Tibial nerve (tissue), 4 donors: ENCODE results near the gene WDR87. TPM values are rescaled to one million over a fixed set of nuclear protein-coding genes. Genes with fewer than 3 reads are reported as not detected.

Experiments used
- DNase-seq, 2 donors: peaks; one replicate each; pipeline ENCODE4 v3.0.0-alpha.2; 2019; ENCODE audit warnings: low spot score in 2 of 2
- H3K27ac ChIP-seq, 4 donors: fragments of 200-600 bp; sonication (generic) in 3 of 4; one replicate each; pipeline ENCODE4 v1.5.1; 2017 to 2019; ENCODE audit warnings: mild to moderate bottlenecking in 1 of 4
- H3K27me3 ChIP-seq, 2 donors: fragments of 200-600 bp; sonication (generic) in 1 of 2; one replicate each; pipeline versions ENCODE4 v1.5.1 to v1.6.0; 2017 to 2019
- H3K36me3 ChIP-seq, 3 donors: fragments of 200-600 bp; sonication (generic); one replicate each; pipeline ENCODE4 v1.5.1; 2018 to 2019
- H3K4me1 ChIP-seq, 4 donors: fragments of 200-600 bp; sonication (generic) in 3 of 4; one replicate each; pipeline ENCODE4 v1.5.1; 2017 to 2019
- H3K4me3 ChIP-seq, 4 donors: fragments of 200-600 bp; sonication (generic) in 3 of 4; one replicate each; pipeline ENCODE4 v1.5.1; 2017 to 2019; ENCODE audit warnings: mild to moderate bottlenecking in 1 of 4, moderate library complexity in 1 of 4
- H3K9me3 ChIP-seq, 4 donors: fragments of 200-600 bp; sonication (generic) in 3 of 4; one replicate each; pipeline ENCODE4 v1.5.1; 2017 to 2019
- EP300 ChIP-seq, 2 donors: sonication (generic); formaldehyde crosslinking; IDR thresholded peaks; one replicate each; pipeline ENCODE4 v1.6.1; 2017; ENCODE audit warnings: antibody characterized with exemption in 2 of 2, mild to moderate bottlenecking in 1 of 2
- POLR2A ChIP-seq, 2 donors: fragments of 450-650 bp; IDR thresholded peaks; one replicate each; pipeline ENCODE4 v1.6.1; 2017; ENCODE audit warnings: antibody characterized with exemption in 2 of 2, mild to moderate bottlenecking in 2 of 2, moderate library complexity in 2 of 2
- WGBS, 2 donors: methylation state at CpG; one replicate each; pipeline ENCODE4 v1.1.5; 2018; 5-methylcytosine and 5-hydroxymethylcytosine counted together
- total RNA-seq, 4 donors: library from RNA; depleted of rRNA; stranded (reverse); fragments of >200 nt; gene quantifications; one replicate each; pipeline ENCODE4 v1.1.0, GENCODE V29; 2016
- TF ChIP-seq, protein P1 (sequence below), 5 experiments: fragments of 200-600 bp in 3 of 5; fragments of 450-650 bp in 2 of 5; sonication (generic) in 3 of 5; IDR thresholded peaks; one replicate each; pipeline ENCODE4 v1.5.1; 2016 to 2019; ENCODE audit warnings: antibody characterized with exemption in 5 of 5, mild to moderate bottlenecking in 3 of 5, moderate library complexity in 2 of 5

WDR87 gene
- total RNA-seq, 4 donors from 2014 or later: not detected

DNA sequence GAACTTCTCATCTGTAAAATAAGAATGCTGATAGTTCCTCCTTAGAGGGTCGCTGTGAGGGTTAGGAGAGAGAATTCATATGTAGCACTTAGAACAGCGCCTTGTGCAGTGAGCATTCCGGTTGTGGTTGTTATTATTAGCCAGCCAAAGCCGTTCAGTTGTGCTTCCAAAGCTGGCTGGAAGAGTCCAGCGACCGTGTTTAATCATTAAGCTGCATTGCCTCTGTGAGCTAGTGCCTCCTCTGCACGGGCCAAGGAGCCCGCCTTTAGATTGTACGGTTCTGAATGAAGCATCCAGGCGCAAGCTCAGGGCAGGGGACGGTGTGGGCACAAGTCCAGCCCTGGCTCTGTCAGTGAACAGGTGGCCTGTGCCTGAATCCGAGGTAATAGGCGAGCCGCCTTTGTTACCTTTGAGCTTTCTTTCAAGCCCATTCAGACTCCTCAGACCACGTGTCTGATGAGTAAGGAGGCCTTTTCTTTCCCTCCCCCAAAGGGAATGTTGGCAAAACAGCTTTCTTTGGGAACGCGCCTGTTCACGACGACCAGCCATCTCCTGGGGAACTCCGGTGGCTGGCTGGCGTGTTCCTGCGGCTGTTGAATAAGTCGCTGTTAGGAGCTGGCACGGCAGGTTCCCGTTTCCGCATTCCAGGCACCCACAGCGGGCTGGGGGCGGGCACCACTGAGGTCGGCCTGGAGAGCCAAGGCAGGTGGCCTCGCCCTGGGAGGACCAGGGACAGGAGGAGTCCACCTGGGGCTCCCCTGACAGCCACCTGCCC, 25.7 kb upstream of the WDR87 start:
- peak overlapping the region in 2 of 4 donors; percentile 12 to 21 for H3K4me3 ChIP-seq
- H3K4me1 ChIP-seq: peaks cover 0 to 38% (median 15%) of the 10 kb centered on the region in 4 donors
- peak overlapping the region in 2 of 4 donors; percentile 5 to 24 for H3K27ac ChIP-seq
- 28 to 41% methylated on average over 25 to 30 of the region's 30 CpGs for WGBS, 2 donors
- H3K27me3 ChIP-seq: no peaks in the 10 kb centered on the region
- DNase-seq: no peak
- no peak for TF ChIP-seq POLR2A (IDR thresholded peaks at IDR 0.05)
- TF ChIP-seq, protein P1, sequence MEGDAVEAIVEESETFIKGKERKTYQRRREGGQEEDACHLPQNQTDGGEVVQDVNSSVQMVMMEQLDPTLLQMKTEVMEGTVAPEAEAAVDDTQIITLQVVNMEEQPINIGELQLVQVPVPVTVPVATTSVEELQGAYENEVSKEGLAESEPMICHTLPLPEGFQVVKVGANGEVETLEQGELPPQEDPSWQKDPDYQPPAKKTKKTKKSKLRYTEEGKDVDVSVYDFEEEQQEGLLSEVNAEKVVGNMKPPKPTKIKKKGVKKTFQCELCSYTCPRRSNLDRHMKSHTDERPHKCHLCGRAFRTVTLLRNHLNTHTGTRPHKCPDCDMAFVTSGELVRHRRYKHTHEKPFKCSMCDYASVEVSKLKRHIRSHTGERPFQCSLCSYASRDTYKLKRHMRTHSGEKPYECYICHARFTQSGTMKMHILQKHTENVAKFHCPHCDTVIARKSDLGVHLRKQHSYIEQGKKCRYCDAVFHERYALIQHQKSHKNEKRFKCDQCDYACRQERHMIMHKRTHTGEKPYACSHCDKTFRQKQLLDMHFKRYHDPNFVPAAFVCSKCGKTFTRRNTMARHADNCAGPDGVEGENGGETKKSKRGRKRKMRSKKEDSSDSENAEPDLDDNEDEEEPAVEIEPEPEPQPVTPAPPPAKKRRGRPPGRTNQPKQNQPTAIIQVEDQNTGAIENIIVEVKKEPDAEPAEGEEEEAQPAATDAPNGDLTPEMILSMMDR (IDR thresholded peaks at IDR 0.05): no peak
- TF ChIP-seq EP300 (IDR thresholded peaks at IDR 0.05): no peak
- peaks cover 0 to 19% (median 2%) of the 10 kb centered on the region in 4 donors for H3K9me3 ChIP-seq
- H3K36me3 ChIP-seq: peaks cover 0 to 13% (median 0%) of the 10 kb centered on the region in 3 donors

DNA sequence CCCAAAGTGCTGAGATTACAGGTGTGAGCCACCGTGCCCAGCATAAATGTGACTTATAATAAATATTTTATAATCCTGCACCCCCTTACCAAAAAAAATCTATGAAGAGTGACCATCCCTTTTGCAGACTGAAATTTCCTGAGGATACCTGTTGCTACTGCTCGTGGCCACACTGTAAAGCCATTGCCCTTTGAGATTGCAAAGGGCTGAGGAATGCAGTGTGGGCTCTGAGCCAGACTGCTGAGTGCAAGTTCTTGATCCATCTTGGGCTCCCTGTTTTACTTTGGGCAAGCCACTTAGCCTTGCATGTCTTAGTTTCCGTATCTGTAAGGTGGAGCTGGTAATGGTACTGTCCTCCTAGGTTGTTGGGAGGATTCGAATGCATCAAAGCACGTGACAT, 24.0 kb upstream of the WDR87 start:
- Histone ChIP-seq H3K27ac (no peak overlapping the region), H3K9me3 (peaks cover 0 to 11% (median 1%) of the 10 kb centered on the region in 4 donors), H3K4me3 (no peak overlapping the region), H3K4me1 (peaks cover 0 to 38% (median 15%) of the 10 kb centered on the region in 4 donors), H3K36me3 (peaks cover 0 to 3% (median 0%) of the 10 kb centered on the region in 3 donors), H3K27me3 (no peaks in the 10 kb centered on the region)
- DNase-seq: no peak
- TF ChIP-seq EP300 (IDR thresholded peaks at IDR 0.05) (no peak), POLR2A (IDR thresholded peaks at IDR 0.05) (no peak)
- TF ChIP-seq, protein P1 (IDR thresholded peaks at IDR 0.05): no peak
- 85 to 90% methylated on average over 5 of the region's 5 CpGs for WGBS, 2 donors

DNA sequence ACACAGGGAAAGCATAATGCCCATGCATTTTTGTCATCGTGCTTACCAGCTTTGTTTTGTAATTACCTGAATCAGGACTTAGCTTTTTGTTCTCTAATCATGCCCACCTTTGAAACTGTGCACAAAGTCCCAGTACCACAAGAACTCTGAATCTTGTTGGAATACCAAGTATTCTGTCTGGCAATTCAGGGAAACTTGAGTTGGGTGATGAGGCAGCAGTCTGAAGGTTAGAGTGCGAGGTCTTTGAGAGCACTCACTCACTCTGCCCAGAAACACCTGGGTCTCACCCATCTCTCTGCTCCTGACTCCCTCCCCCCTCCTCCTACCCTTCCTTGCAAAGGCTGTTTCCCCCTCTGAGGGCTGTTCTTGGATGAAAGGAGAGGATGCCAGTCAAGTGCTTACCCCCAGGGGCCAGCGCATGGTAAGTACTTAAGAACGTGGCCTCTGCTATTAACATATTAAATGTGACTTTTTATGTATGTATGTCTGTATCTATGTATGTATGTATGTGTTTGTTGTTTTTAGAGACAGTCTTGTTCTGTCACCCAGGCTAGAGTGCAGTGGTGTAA, 23.0 kb upstream of the WDR87 start:
- 78 to 82% methylated on average over 4 of the region's 4 CpGs for WGBS, 2 donors

DNA sequence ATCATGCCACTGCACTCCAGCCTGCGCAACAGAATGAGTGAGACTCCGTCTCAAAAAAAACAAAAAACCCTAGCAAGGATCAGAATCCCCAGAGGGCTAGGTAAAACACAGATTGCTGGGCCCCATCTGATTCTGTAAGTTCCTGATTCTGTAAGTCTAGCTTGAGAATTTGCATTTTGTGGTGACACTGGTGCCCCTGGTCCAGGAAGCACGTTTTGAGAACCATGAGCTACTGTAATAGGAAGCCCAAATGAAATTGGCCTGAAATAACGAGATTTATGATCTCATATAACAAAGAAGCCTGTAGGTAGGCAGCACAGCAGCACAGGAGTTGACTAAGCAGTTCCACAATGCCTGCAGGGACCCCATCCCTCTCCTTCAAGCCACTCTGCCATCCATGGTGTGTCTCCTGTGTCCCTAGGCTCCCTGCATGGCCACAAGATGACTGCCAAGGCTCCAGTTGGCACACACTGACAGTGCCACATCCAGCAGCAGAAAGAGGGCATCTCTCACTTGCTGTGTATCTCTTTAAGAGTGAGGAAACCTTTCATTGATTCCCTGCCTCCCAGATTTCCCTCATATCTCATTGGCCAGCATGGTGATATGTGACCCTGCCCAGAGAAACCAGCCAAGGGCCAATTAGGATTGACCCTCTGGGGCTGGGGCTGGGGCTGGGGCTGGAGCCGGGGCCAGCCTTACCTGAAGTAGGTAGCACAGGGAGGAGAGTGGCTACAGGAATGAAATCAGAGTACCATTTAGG, 22.3 kb upstream of the WDR87 start:
- Histone ChIP-seq H3K36me3 (no peaks in the 10 kb centered on the region), H3K27me3 (no peaks in the 10 kb centered on the region), H3K4me1 (peaks cover 0 to 31% (median 14%) of the 10 kb centered on the region in 4 donors), H3K4me3 (no peak overlapping the region), H3K27ac (peak overlapping the region in 1 of 4 donors; percentile 50), H3K9me3 (no peaks in the 10 kb centered on the region)
- DNase-seq: no peak
- TF ChIP-seq, protein P1 (IDR thresholded peaks at IDR 0.05): no peak
- TF ChIP-seq POLR2A (IDR thresholded peaks at IDR 0.05) (no peak), EP300 (IDR thresholded peaks at IDR 0.05) (no peak)
- WGBS, 2 donors: 52 to 56% methylated on average over 5 of the region's 5 CpGs

More for the DNA sequence above, 23.0 kb upstream of the WDR87 start:
- TF ChIP-seq POLR2A (IDR thresholded peaks at IDR 0.05) (no peak), EP300 (IDR thresholded peaks at IDR 0.05) (no peak)
- TF ChIP-seq, protein P1 (IDR thresholded peaks at IDR 0.05): no peak
- Histone ChIP-seq H3K4me3 (no peak overlapping the region), H3K27me3 (no peaks in the 10 kb centered on the region), H3K4me1 (peaks cover 0 to 38% (median 15%) of the 10 kb centered on the region in 4 donors), H3K36me3 (no peaks in the 10 kb centered on the region), H3K9me3 (peaks cover 0 to under 1% (median 0%) of the 10 kb centered on the region in 4 donors), H3K27ac (peak overlapping the region in 1 of 4 donors; percentile 50)
- no peak for DNase-seq
